GM19240 (cell line): Measurements from ENCODE around the gene NRDE2.
"Not testable (repeated sequence)": the region's sequence is repeated elsewhere in the genome, so short reads cannot be mapped to it uniquely, and the experiment has no call there.

Experiments
- DNase-seq: peaks from one replicate; pipeline ENCODE4 v3.0.0; 2011; ENCODE audit warnings: low spot score; ENCODE audit not compliant: insufficient read length

NRDE2 gene

GRCh38 chr14:90272523-90272922, 59.2 kb downstream of the NRDE2 start:
- DNase-seq, result no peak

- no peak for DNase-seq
These were observed 63.3 kb downstream of the NRDE2 start for GRCh38 chr14:90268420-90268819.

GRCh38 chr14:90266441-90267154, 65.1 kb downstream of the NRDE2 start:
- DNase-seq, result no peak

GRCh38 chr14:90263748-90264449, 67.8 kb downstream of the NRDE2 start:
- no peak for DNase-seq

- DNase-seq, result peak; percentile 88
These were observed 75.2 kb downstream of the NRDE2 start, which contains the start of gene PSMC1 for GRCh38 chr14:90256354-90257131. TSS of gene PSMC1 (plus strand) at chr14:90256553. CDS start at chr14:90256598, 45 bp downstream.

- no peak for DNase-seq
These were observed 75.9 kb downstream of the NRDE2 start for GRCh38 chr14:90255871-90256270.

- no peak for DNase-seq
These were observed 77.9 kb downstream of the NRDE2 start for GRCh38 chr14:90253826-90254225.

- DNase-seq, result no peak
These were observed 83.1 kb downstream of the NRDE2 start for GRCh38 chr14:90248594-90248993.

GRCh38 chr14:90247441-90247840, 84.3 kb downstream of the NRDE2 start:
- DNase-seq, result not testable (repeated sequence)

- no peak for DNase-seq
These were observed 84.8 kb downstream of the NRDE2 start for GRCh38 chr14:90246936-90247335.

- no peak for DNase-seq
These were observed 89.3 kb downstream of the NRDE2 start for GRCh38 chr14:90242444-90242843.

- DNase-seq, result no peak
These were observed 92.6 kb downstream of the NRDE2 start for GRCh38 chr14:90239139-90239538.

- peak; percentile 55 for DNase-seq
These were observed 96.4 kb downstream of the NRDE2 start for GRCh38 chr14:90235179-90235976.

GRCh38 chr14:90229942-90230341, 101.8 kb downstream of the NRDE2 start:
- not testable (repeated sequence) for DNase-seq

- no peak for DNase-seq
These were observed 103.3 kb downstream of the NRDE2 start for GRCh38 chr14:90228478-90228877.
